Measurements from ENCODE around the gene GABRD. TPM values are rescaled to one million over a fixed set of nuclear protein-coding genes. Genes with fewer than 3 reads are reported as not detected.

The GABRD gene
- total RNA-seq, 4 donors from 2014 or later, result 0.57 to 5.4 (median 1.8) TPM; not detected in 1

- intact Hi-C loops (cut with DNase I), result no loop called here
- no peak overlapping the region for H3K4me3 ChIP-seq
- 91 to 97% methylated on average over 7 of the region's 7 CpGs for WGBS, 2 donors
- H3K4me1 ChIP-seq, result no peaks in the 10 kb centered on the region
- no peak overlapping the region for H3K27ac ChIP-seq
- DNase-seq, result no peak
- TF ChIP-seq CTCF (IDR thresholded peaks at IDR 0.05) (no peak), POLR2A (IDR thresholded peaks at IDR 0.05) (no peak)
- H3K9me3 ChIP-seq, result peaks cover 0 to 32% (median 16%) of the 10 kb centered on the region in 3 donors
- peaks cover 0 to 11% (median 0%) of the 10 kb centered on the region in 4 donors for H3K27me3 ChIP-seq
- peaks cover 0 to 55% (median 0%) of the 10 kb centered on the region in 3 donors for H3K36me3 ChIP-seq
Observed at GRCh38 chr1:2078170-2078569, 59.0 kb downstream of the GABRD start.

- TF ChIP-seq CTCF (IDR thresholded peaks at IDR 0.05), result no peak
- no peak for TF ChIP-seq POLR2A (IDR thresholded peaks at IDR 0.05)
- intact Hi-C loops (cut with DNase I), result no loop called here
- peaks cover 0 to 32% (median 16%) of the 10 kb centered on the region in 3 donors for H3K9me3 ChIP-seq
Observed at GRCh38 chr1:2079396-2080085, 60.4 kb downstream of the GABRD start.

GRCh38 chr1:2080140-2080539 lies 61.0 kb downstream of the GABRD start:
- intact Hi-C loops (cut with DNase I), result no loop called here
- peaks cover 0 to 32% (median 16%) of the 10 kb centered on the region in 3 donors for H3K9me3 ChIP-seq
- H3K27me3 ChIP-seq, result no peaks in the 10 kb centered on the region
- TF ChIP-seq POLR2A (IDR thresholded peaks at IDR 0.05), result no peak
- no peak for TF ChIP-seq CTCF (IDR thresholded peaks at IDR 0.05)
- peaks cover 0 to 43% (median 0%) of the 10 kb centered on the region in 3 donors for H3K36me3 ChIP-seq
- H3K4me1 ChIP-seq, result no peaks in the 10 kb centered on the region
- no peak for DNase-seq
- no peak overlapping the region for H3K27ac ChIP-seq
- H3K4me3 ChIP-seq, result no peak overlapping the region
- 81 to 95% methylated on average over 3 to 13 of the region's 16 CpGs for WGBS, 2 donors

More at GRCh38 chr1:2079396-2080085, 60.4 kb downstream of the GABRD start:
- H3K4me3 ChIP-seq, result no peak overlapping the region
- 87 to 98% methylated on average over 12 to 13 of the region's 28 CpGs for WGBS, 2 donors
- DNase-seq, result no peak
- peaks cover 0 to 5% (median 0%) of the 10 kb centered on the region in 4 donors for H3K27me3 ChIP-seq
- peaks cover 0 to 47% (median 0%) of the 10 kb centered on the region in 3 donors for H3K36me3 ChIP-seq
- no peak overlapping the region for H3K27ac ChIP-seq
- no peaks in the 10 kb centered on the region for H3K4me1 ChIP-seq

Other genes starting within 250 kb of the GABRD start
- gene NADK, start 240.9 kb upstream of the GABRD start, total RNA-seq, result 10 to 100 TPM; 36.1 to 57.6 (median 39.5) TPM
- 100 to 1,000 TPM in 1 of 4 donors, 10 to 100 TPM in 3; 54.3 to 102 (median 74.7) TPM for gene GNB1, start 128.3 kb upstream of the GABRD start, total RNA-seq
- under 1 TPM in 1 of 4 donors, not detected in 3; 0.57 TPM for gene CALML6, start 104.1 kb upstream of the GABRD start, total RNA-seq
- 1 to 10 TPM; 1.1 to 3.6 (median 3.0) TPM for gene TMEM52, start 100.1 kb upstream of the GABRD start, total RNA-seq
- not detected for gene CFAP74, start 15.6 kb upstream of the GABRD start, total RNA-seq
- gene PRKCZ, start 31.1 kb downstream of the GABRD start, total RNA-seq, result 10 to 100 TPM; 14.5 to 23.8 (median 17.5) TPM
- 10 to 100 TPM in 3 of 4 donors, 1 to 10 TPM in 1; 8.6 to 22.5 (median 18.1) TPM for gene FAAP20, start 175.4 kb downstream of the GABRD start, total RNA-seq
- 10 to 100 TPM; 18.2 to 38.8 (median 25.2) TPM for gene SKI, start 209.0 kb downstream of the GABRD start, total RNA-seq

Measured in esophagus squamous epithelium (tissue), 5 donors.